T-helper 1 cell treated with Interleukin-12 subunit alpha and Interleukin-12 subunit beta and Interleukin-4 antibody, amounts not matched to agents 30 ng/mL and 1 ng/mL, for 36 hours (primary cell): ENCODE measurements around the gene NT5C1B. TPM values are rescaled to one million over a fixed set of nuclear protein-coding genes. Genes with fewer than 3 reads are reported as not detected.
"Not testable (repeated sequence)": the region's sequence is repeated elsewhere in the genome, so short reads cannot be mapped to it uniquely, and the experiment has no call there.

Experiments
- intact Hi-C: fragments of 100-400 bp; cut with micrococcal nuclease; formaldehyde crosslinking; loops from one replicate; pipeline ENCODE4 v1.15.1; 2024
- total RNA-seq: library from RNA; stranded (reverse); gene quantifications from 2 replicates; pipeline ENCODE4 v1.2.3, GENCODE V29; 2022

NT5C1B gene
- total RNA-seq: not detected in 2 replicates

- intact Hi-C loops: no loop called here
These were observed at the start of gene NT5C1B for GRCh38 chr2:18589354-18589753. Gene NT5C1B (minus strand): TSS chr2:18589569. CDS start chr2:18589468, 101 bp downstream.

- intact Hi-C loops: no loop called here
These were observed 47.8 kb upstream of the NT5C1B start for GRCh38 chr2:18637196-18637595.

- intact Hi-C loops: not testable (repeated sequence)
These were observed 43.3 kb upstream of the NT5C1B start for GRCh38 chr2:18632699-18633098.

GRCh38 chr2:18630941-18631340, 41.6 kb upstream of the NT5C1B start:
- intact Hi-C loops: no loop called here

- intact Hi-C loops: no loop called here
These were observed 41.2 kb upstream of the NT5C1B start for GRCh38 chr2:18630541-18630940.

- intact Hi-C loops: no loop called here
These were observed 40.7 kb upstream of the NT5C1B start for GRCh38 chr2:18630101-18630500.

GRCh38 chr2:18626958-18627650, 37.7 kb upstream of the NT5C1B start:
- intact Hi-C loops: no loop called here

- intact Hi-C loops: no loop called here
These were observed 36.9 kb upstream of the NT5C1B start for GRCh38 chr2:18626256-18626668.

- intact Hi-C loops: no loop called here
These were observed 36.2 kb upstream of the NT5C1B start for GRCh38 chr2:18625563-18625962.

GRCh38 chr2:18623782-18624181, 34.4 kb upstream of the NT5C1B start:
- intact Hi-C loops: no loop called here

- intact Hi-C loops: no loop called here
These were observed 31.7 kb upstream of the NT5C1B start for GRCh38 chr2:18620867-18621632.

- intact Hi-C loops: no loop called here
These were observed 29.7 kb upstream of the NT5C1B start for GRCh38 chr2:18619091-18619490.

- intact Hi-C loops: no loop called here
These were observed 24.7 kb upstream of the NT5C1B start for GRCh38 chr2:18614041-18614440.

- intact Hi-C loops: no loop called here
These were observed 22.8 kb upstream of the NT5C1B start for GRCh38 chr2:18612133-18612532.

GRCh38 chr2:18611604-18612003, 22.2 kb upstream of the NT5C1B start:
- intact Hi-C loops: no loop called here

GRCh38 chr2:18611184-18611583, 21.8 kb upstream of the NT5C1B start:
- intact Hi-C loops: no loop called here

- intact Hi-C loops: no loop called here
These were observed 21.3 kb upstream of the NT5C1B start for GRCh38 chr2:18610651-18611050.

GRCh38 chr2:18610090-18610489, 20.7 kb upstream of the NT5C1B start:
- intact Hi-C loops: no loop called here

GRCh38 chr2:18605115-18605514, 15.7 kb upstream of the NT5C1B start:
- intact Hi-C loops: loop anchor here (1.0 to 5.0 kb wide), 2 partner anchors 45 to 83 kb away; partner anchors contain the start of gene RDH14

- intact Hi-C loops: no loop called here
These were observed 15.1 kb upstream of the NT5C1B start for GRCh38 chr2:18604531-18604885.

GRCh38 chr2:18603854-18604530, 14.6 kb upstream of the NT5C1B start:
- intact Hi-C loops: no loop called here

- intact Hi-C loops: no loop called here
These were observed 12.9 kb upstream of the NT5C1B start for GRCh38 chr2:18602298-18602697.
